A549 (cell line): ENCODE measurements around the gene AIG1. TPM values are rescaled to one million over a fixed set of nuclear protein-coding genes. Genes with fewer than 3 reads are reported as not detected.

ENCODE experiments used
- ATAC-seq, 2 experiments: fragments of 200-7000 bp in 1 of 2; fragments of >200 bp in 1 of 2; cut with Nextera tagmentation in 1 of 2; cut with Tn5 transposase in 1 of 2; 3 replicates each; pipeline versions ENCODE4 v1.8.0 to v1.9.1; 2018 to 2020; ENCODE audit warnings: mild to moderate bottlenecking in 1 of 2, moderate library complexity in 1 of 2
- CTCF ChIA-PET: fragments of 300-600 bp; sonication (Branson Sonifier 250); formaldehyde crosslinking; extraction: SDS; loops from one replicate; lab custom pipeline; 2021; ENCODE audit warnings: antibody characterized with exemption, inconsistent platforms; lab: Yijun Ruan, JAX
- POLR2A ChIA-PET: fragments of 350-600 bp; formaldehyde crosslinking; extraction: SDS; loops from one replicate; lab custom pipeline; 2021; ENCODE audit warnings: antibody characterized with exemption, inconsistent platforms; lab: Yijun Ruan, JAX
- DNase-seq, 2 experiments: peaks; one replicate each; pipeline versions ENCODE4 v3.0.0 to v3.0.0-alpha.2; 2011 to 2016; ENCODE audit warnings: low read depth in 1 of 2, low spot score in 1 of 2
- FAIRE-seq: peaks from 2 replicates; lab custom pipeline; 2011; peaks lifted over from hg19 to GRCh38; lab: Jason Lieb, UNC
- H3K27ac ChIP-seq, 2 experiments: fragments of >200 bp; sonication (Bioruptor Twin); formaldehyde crosslinking; 3 replicates each; pipeline ENCODE4 v1.5.1; 2016 to 2017
- H3K4me1 ChIP-seq: fragments of >200 bp; sonication (Bioruptor Twin); formaldehyde crosslinking; 3 replicates; pipeline ENCODE4 v1.6.1; 2016
- H3K4me2 ChIP-seq: fragments of >200 bp; sonication (Bioruptor Twin); formaldehyde crosslinking; 3 replicates; pipeline ENCODE4 v1.6.1; 2016
- H3K4me3 ChIP-seq: fragments of >200 bp; sonication (Bioruptor Twin); formaldehyde crosslinking; 3 replicates; pipeline ENCODE4 v1.5.1; 2016
- H3K9me3 ChIP-seq: fragments of >200 bp; sonication (Bioruptor Twin); formaldehyde crosslinking; 3 replicates; pipeline ENCODE4 v1.6.1; 2016
- ATOH8 ChIP-seq: fragments of 250-450 bp; sonication (Bioruptor Pico); IDR thresholded peaks from 2 replicates; pipeline ENCODE4 v1.5.0; 2020; ENCODE audit warnings: low read depth, mild to moderate bottlenecking, moderate library complexity
- CBX2 ChIP-seq: fragments of 200-600 bp; sonication (generic); IDR thresholded peaks from 2 replicates; pipeline ENCODE4 v1.6.1; 2016; ENCODE audit warnings: low read depth, mild to moderate bottlenecking, borderline replicate concordance
- CEBPB ChIP-seq, 2 experiments: fragments of >200 bp in 1 of 2; sonication (Bioruptor Twin) in 1 of 2; formaldehyde crosslinking in 1 of 2; IDR thresholded peaks; 2 replicates each; pipeline ENCODE4 v1.6.1; 2012 to 2016
- CTCF ChIP-seq: fragments of >200 bp; sonication (Bioruptor Twin); formaldehyde crosslinking; IDR thresholded peaks from 3 replicates; pipeline ENCODE4 v1.5.1; 2016
- EHF ChIP-seq: fragments of 250-450 bp; sonication (Bioruptor Pico); IDR thresholded peaks from 2 replicates; pipeline ENCODE4 v1.5.0; 2020; ENCODE audit warnings: mild to moderate bottlenecking
- ELK1 ChIP-seq: fragments of 150-350 bp; IDR thresholded peaks from 2 replicates; pipeline ENCODE4 v1.6.1; 2014; ENCODE audit warnings: low read depth, mild to moderate bottlenecking, low read length
- ESRRA ChIP-seq: fragments of 150-350 bp; IDR thresholded peaks from 2 replicates; pipeline ENCODE4 v1.6.1; 2014; ENCODE audit warnings: mild to moderate bottlenecking, low read length, borderline replicate concordance
- GATA3 ChIP-seq: IDR thresholded peaks from 2 replicates; pipeline ENCODE4 v1.6.1; 2012; ENCODE audit warnings: borderline replicate concordance
- HDAC2 ChIP-seq: fragments of 200-600 bp; sonication (generic); IDR thresholded peaks from 2 replicates; pipeline ENCODE4 v1.6.1; 2016
- HMGXB4 ChIP-seq: fragments of 250-450 bp; sonication (Bioruptor Pico); IDR thresholded peaks from 2 replicates; pipeline ENCODE4 v1.5.0; 2021; ENCODE audit warnings: mild to moderate bottlenecking, moderate library complexity, borderline replicate concordance
- HOXA7 ChIP-seq: fragments of 250-450 bp; sonication (Bioruptor Pico); IDR thresholded peaks from 2 replicates; pipeline ENCODE4 v1.5.0; 2020; ENCODE audit warnings: mild to moderate bottlenecking, moderate library complexity
- HOXB13 ChIP-seq: fragments of 250-450 bp; sonication (Bioruptor Pico); IDR thresholded peaks from 2 replicates; pipeline ENCODE4 v1.5.0; 2020; ENCODE audit warnings: low read depth, mild to moderate bottlenecking, moderate library complexity
- JUN ChIP-seq, 2 experiments: fragments of >200 bp; sonication (Bioruptor Twin); formaldehyde crosslinking; IDR thresholded peaks; 2 replicates in 1 of 2; 3 replicates in 1 of 2; pipeline ENCODE4 v1.6.1; 2016 to 2017
- KDM5A ChIP-seq: fragments of 200-600 bp; sonication (generic); IDR thresholded peaks from 2 replicates; pipeline ENCODE4 v1.6.1; 2016; ENCODE audit warnings: antibody characterized with exemption, mild to moderate bottlenecking
- MAX ChIP-seq: IDR thresholded peaks from 2 replicates; pipeline ENCODE4 v1.6.1; 2012
- MAZ ChIP-seq: fragments of 150-350 bp; IDR thresholded peaks from 2 replicates; pipeline ENCODE4 v1.6.1; 2014; ENCODE audit warnings: antibody characterized with exemption, low read depth, low read length, borderline replicate concordance
- MYC ChIP-seq: IDR thresholded peaks from 2 replicates; pipeline ENCODE4 v1.6.1; 2012; ENCODE audit warnings: mild to moderate bottlenecking, inconsistent platforms, low read length, improper control_type of control experiment, borderline replicate concordance
- NPAS2 ChIP-seq: fragments of 250-450 bp; sonication (Bioruptor Pico); IDR thresholded peaks from 2 replicates; pipeline ENCODE4 v1.8.0; 2022; ENCODE audit warnings: mild to moderate bottlenecking, moderate library complexity, borderline replicate concordance
- POLR2AphosphoS2 ChIP-seq: conservative IDR thresholded peaks from 2 replicates; pipeline ENCODE4 v1.6.1; 2012; ENCODE audit warnings: low read length, improper control_type of control experiment, inconsistent platforms
- RCOR1 ChIP-seq: fragments of 150-350 bp; IDR thresholded peaks from 2 replicates; pipeline ENCODE4 v1.6.1; 2014; ENCODE audit warnings: antibody characterized with exemption, low read length, low read depth
- SMC3 ChIP-seq: fragments of >200 bp; sonication (Bioruptor Twin); formaldehyde crosslinking; IDR thresholded peaks from 3 replicates; pipeline ENCODE4 v1.6.1; 2018; ENCODE audit warnings: inconsistent platforms
- SREBF2 ChIP-seq: fragments of 450-650 bp; IDR thresholded peaks from 2 replicates; pipeline ENCODE4 v1.6.1; 2014; ENCODE audit warnings: mild to moderate bottlenecking, moderate library complexity
- TFCP2L1 ChIP-seq: fragments of 250-450 bp; sonication (Bioruptor Pico); IDR thresholded peaks from 2 replicates; pipeline ENCODE4 v1.5.0; 2021; ENCODE audit warnings: mild to moderate bottlenecking
- TP53 ChIP-seq: fragments of 250-450 bp; sonication (Bioruptor Pico); IDR thresholded peaks from 2 replicates; pipeline ENCODE4 v1.5.0; 2021; ENCODE audit warnings: mild to moderate bottlenecking, moderate library complexity
- ZC3H11A ChIP-seq: fragments of 450-650 bp; IDR thresholded peaks from 2 replicates; pipeline ENCODE4 v1.6.1; 2014; ENCODE audit warnings: antibody characterized with exemption, mild to moderate bottlenecking
- ZNF302 ChIP-seq: fragments of 250-450 bp; sonication (Bioruptor Pico); IDR thresholded peaks from 2 replicates; pipeline ENCODE4 v1.9.0; 2021; ENCODE audit warnings: inconsistent platforms, mild to moderate bottlenecking, moderate library complexity
- ZSCAN20 ChIP-seq: fragments of 250-450 bp; sonication (Bioruptor Pico); IDR thresholded peaks from 2 replicates; pipeline ENCODE4 v1.8.0; 2022; ENCODE audit warnings: mild to moderate bottlenecking, moderate library complexity
- WGBS: methylation state at CpG from one replicate; pipeline ENCODE4 v1.1.6; 2017; ENCODE audit errors: missing lambda C conversion rate; 5-methylcytosine and 5-hydroxymethylcytosine counted together
- polyA plus RNA-seq, 4 experiments: library from polyadenylated mRNA; depleted of rRNA in 3 of 4; stranded (reverse); fragments of >200 nt; fragmentation: RNase III in 1 of 4; extraction: RNeasy Plus Mini Kit Qiagen cat#74134 plus additional on column Dnase treatment in 1 of 4; gene quantifications; 2 replicates in 3 of 4; 3 replicates in 1 of 4; pipeline ENCODE4 v1.2.3, GENCODE V29; 2011 to 2017

The AIG1 gene
- polyA plus RNA-seq, 2 of the 4 experiments (the other 2 are of a cell fraction) = 29.5 to 38.3 TPM

GRCh38 chr6:143099647-143100046 lies 39.0 kb downstream of the AIG1 start:
- no peaks in the 10 kb centered on the region for H3K9me3 ChIP-seq
- H3K4me3 ChIP-seq = no peak overlapping the region
- TF ChIP-seq ZNF302 (CRISPR knock-in tag) (no peak), CTCF (no peak), SMC3 (no peak), HOXA7 (CRISPR knock-in tag) (no peak), ZC3H11A (no peak), TP53 (CRISPR knock-in tag) (no peak), KDM5A (no peak), MAZ (no peak), JUN (IDR thresholded peaks at IDR 0.05) (no peak), GATA3 (no peak), RCOR1 (no peak), MYC (no peak), CEBPB (IDR thresholded peaks at IDR 0.05) (no peak), CBX2 (no peak)
- ChIA-PET CTCF (no interaction called here), POLR2A (no interaction called here)
- WGBS = 93% methylated on average over 2 of the region's 2 CpGs
- ATAC-seq = no peak
- H3K27ac ChIP-seq = no peak overlapping the region
- FAIRE-seq = no peak
- no peak for DNase-seq
- no peak overlapping the region for H3K4me2 ChIP-seq
- H3K4me1 ChIP-seq = no peaks in the 10 kb centered on the region

- Histone ChIP-seq H3K4me3 (no peak overlapping the region), H3K4me2 (no peak overlapping the region), H3K27ac (no peak overlapping the region), H3K9me3 (no peaks in the 10 kb centered on the region), H3K4me1 (no peaks in the 10 kb centered on the region)
- FAIRE-seq = no peak
- no peak for DNase-seq
- POLR2A ChIA-PET = no interaction called here
- TF ChIP-seq CEBPB (IDR thresholded peaks at IDR 0.05) (peak in 1 of 2 experiments; percentile 16; a peak in 1 of 4 replicates), RCOR1 (no peak), POLR2AphosphoS2 (no peak)
- CTCF ChIA-PET = no interaction called here
- 89% methylated on average over 2 of the region's 2 CpGs for WGBS
- no peak for ATAC-seq
Measured at GRCh38 chr6:143100429-143100828, 39.7 kb downstream of the AIG1 start.

GRCh38 chr6:143103916-143104315 lies 43.2 kb downstream of the AIG1 start:
- H3K4me3 ChIP-seq = no peak overlapping the region
- CTCF ChIA-PET = no interaction called here
- H3K9me3 ChIP-seq = no peaks in the 10 kb centered on the region
- no peak overlapping the region for H3K27ac ChIP-seq
- no peak overlapping the region for H3K4me2 ChIP-seq
- DNase-seq (no peak), ATAC-seq (no peak), FAIRE-seq (no peak)
- POLR2A ChIA-PET = no interaction called here
- no peak for TF ChIP-seq ATOH8
- no peak for TF ChIP-seq ZSCAN20
- no peak for TF ChIP-seq ELK1
- TF ChIP-seq CBX2 = no peak
- TF ChIP-seq JUN (IDR thresholded peaks at IDR 0.05) = no peak
- no peak for TF ChIP-seq EHF
- no peak for TF ChIP-seq ESRRA
- TF ChIP-seq GATA3 = no peak
- no peak for TF ChIP-seq MAX
- no peak for TF ChIP-seq HOXB13 (CRISPR knock-in tag)
- no peak for TF ChIP-seq TFCP2L1
- TF ChIP-seq HMGXB4 (CRISPR knock-in tag) = no peak
- no peak for TF ChIP-seq SREBF2
- no peak for TF ChIP-seq SMC3
- TF ChIP-seq NPAS2 (CRISPR knock-in tag) = no peak
- TF ChIP-seq POLR2AphosphoS2 = no peak
- no peak for TF ChIP-seq HDAC2
- H3K4me1 ChIP-seq = no peaks in the 10 kb centered on the region
- 87% methylated on average over 1 of the region's 1 CpG for WGBS
